Prostate gland (tissue), 2 donors: ENCODE measurements around the gene PTH2R.

Source experiments
- CTCF ChIP-seq, 4 experiments: fragments of 200-600 bp in 2 of 4; fragments of 450-650 bp in 2 of 4; sonication (generic) in 2 of 4; IDR thresholded peaks; 1 replicate in 3 of 4; 2 replicates in 1 of 4; pipeline ENCODE4 v1.5.1; 2016 to 2019; ENCODE audit warnings: antibody characterized with exemption in 4 of 4, mild to moderate bottlenecking in 2 of 4, moderate library complexity in 2 of 4
- POLR2A ChIP-seq: fragments of 450-650 bp; IDR thresholded peaks from one replicate; pipeline ENCODE4 v1.6.1; 2016; ENCODE audit warnings: antibody characterized with exemption, mild to moderate bottlenecking
- POLR2AphosphoS5 ChIP-seq: sonication (generic); formaldehyde crosslinking; IDR thresholded peaks from one replicate; pipeline ENCODE4 v1.6.1; 2017; ENCODE audit warnings: antibody characterized with exemption

- TF ChIP-seq CTCF (IDR thresholded peaks at IDR 0.05) = no peak
- TF ChIP-seq POLR2A = no peak
- no peak for TF ChIP-seq POLR2AphosphoS5
Observed at GRCh38 chr2:208511573-208511972, 105.0 kb downstream of the PTH2R start.
